K562 (cell line): ENCODE measurements around the gene TP53BP1. TPM values are rescaled to one million over a fixed set of nuclear protein-coding genes. Genes with fewer than 3 reads are reported as not detected.

Experiments used
- ATAC-seq: fragments of 200-7000 bp; cut with Tn5 transposase; 3 replicates; pipeline ENCODE4 v1.9.1; 2020; ENCODE audit warnings: moderate library complexity
- BruUV-seq: library from RNA; stranded (reverse); fragments of 400-500 nt; replicated peaks from 2 replicates; lab custom pipeline; 2021; lab: Mats Ljungman, UMichigan
- CTCF ChIA-PET: fragments of 300-600 bp; formaldehyde crosslinking; extraction: SDS; loops from one replicate; lab custom pipeline; 2021; ENCODE audit warnings: low intra/inter-chr PET ratio; lab: Yijun Ruan, JAX
- POLR2A ChIA-PET: fragments of 300-600, 350-650 bp; sonication (Branson Sonifier 250); formaldehyde crosslinking; extraction: SDS; loops from one replicate; lab custom pipeline; 2021; ENCODE audit warnings: antibody characterized with exemption, inconsistent platforms; lab: Yijun Ruan, JAX
- DNase-seq, 4 experiments: peaks; one replicate each; pipeline versions ENCODE4 v3.0.0 to v3.0.0-alpha.2; 2011 to 2018; ENCODE audit warnings: low spot score in 3 of 4, mixed read lengths in 3 of 4; ENCODE audit errors: extremely low read depth in 1 of 4
- FAIRE-seq: peaks from 2 replicates; lab custom pipeline; 2011; peaks lifted over from hg19 to GRCh38; lab: Jason Lieb, UNC
- H2AFZ ChIP-seq: 2 replicates; pipeline ENCODE4 v1.6.0; 2011; ENCODE audit warnings: low read depth, low read length, control low read depth, inconsistent platforms
- H3K27ac ChIP-seq: fragments of 200-600 bp; 3 replicates; pipeline ENCODE4 v1.8.0; 2011; ENCODE audit warnings: low read depth, mild to moderate bottlenecking, control low read depth, inconsistent platforms, low read length, moderate library complexity, mixed read lengths; ENCODE audit errors: extremely low read depth
- H3K27me3 ChIP-seq, 2 experiments: fragments of 300-600 bp in 1 of 2; 2 replicates in 1 of 2; 3 replicates in 1 of 2; pipeline versions ENCODE4 v1.6.0 to v1.8.0; 2011; ENCODE audit warnings: inconsistent platforms in 2 of 2, low read length in 2 of 2, mild to moderate bottlenecking in 1 of 2, mixed read lengths in 1 of 2, moderate library complexity in 1 of 2; ENCODE audit not compliant: control insufficient read depth in 2 of 2, insufficient read depth in 2 of 2
- H3K36me3 ChIP-seq: fragments of 300-600 bp; 3 replicates; pipeline ENCODE4 v1.8.0; 2011; ENCODE audit warnings: mild to moderate bottlenecking, low read length, inconsistent platforms; ENCODE audit not compliant: control insufficient read depth, insufficient read depth
- H3K4me1 ChIP-seq, 2 experiments: fragments of 200-600 bp in 1 of 2; replicated peaks in 1 of 2; 2 replicates in 1 of 2; 3 replicates in 1 of 2; pipeline versions ENCODE4 v1.5.1 to v1.8.0; 2011; ENCODE audit warnings: inconsistent platforms in 2 of 2, low read length in 2 of 2, mild to moderate bottlenecking in 1 of 2, mixed read lengths in 1 of 2, moderate library complexity in 1 of 2; ENCODE audit not compliant: control insufficient read depth in 2 of 2, insufficient read depth in 2 of 2
- H3K4me2 ChIP-seq: 2 replicates; pipeline ENCODE4 v1.6.1; 2011; ENCODE audit warnings: low read length, control low read depth, inconsistent platforms, mixed read lengths; ENCODE audit not compliant: insufficient read depth
- H3K4me3 ChIP-seq: fragments of 200-600 bp; sonication (generic), shearing (Covaris generic); 2 replicates; pipeline ENCODE4 v1.5.1; 2016; ENCODE audit warnings: control low read depth, inconsistent platforms
- H3K79me2 ChIP-seq: fragments of 200-600 bp; 3 replicates; pipeline ENCODE4 v1.8.0; 2011; ENCODE audit warnings: low read length, inconsistent platforms; ENCODE audit not compliant: control insufficient read depth, insufficient read depth
- H3K9ac ChIP-seq, 2 experiments: 2 replicates each; pipeline versions ENCODE4 v1.6.0 to v1.6.1; 2011; ENCODE audit warnings: low read depth in 2 of 2, low read length in 2 of 2, control low read depth in 1 of 2, inconsistent platforms in 1 of 2, mild to moderate bottlenecking in 1 of 2, mixed read lengths in 1 of 2; ENCODE audit not compliant: insufficient read depth in 1 of 2
- H3K9me1 ChIP-seq: one replicate; pipeline ENCODE4 v1.6.0; 2011; ENCODE audit warnings: inconsistent platforms, mild to moderate bottlenecking, low read length, moderate library complexity; ENCODE audit not compliant: control insufficient read depth, insufficient read depth
- H3K9me3 ChIP-seq: replicated peaks from 2 replicates; pipeline ENCODE4 v1.5.1; 2011; ENCODE audit warnings: low read depth, low read length, inconsistent platforms; ENCODE audit not compliant: control insufficient read depth, insufficient read depth
- H4K20me1 ChIP-seq: replicated peaks from 2 replicates; pipeline ENCODE4 v1.6.1; 2011; ENCODE audit warnings: low read length, inconsistent platforms, mixed read lengths; ENCODE audit not compliant: control insufficient read depth, insufficient read depth
- ATF7 ChIP-seq: fragments of 450-650 bp; IDR thresholded peaks from 2 replicates; pipeline ENCODE4 v1.7.1; 2014; ENCODE audit warnings: mild to moderate bottlenecking, moderate library complexity
- CC2D1A ChIP-seq: fragments of 450-650 bp; IDR thresholded peaks from 2 replicates; pipeline ENCODE4 v1.6.1; 2017; ENCODE audit warnings: mild to moderate bottlenecking
- DEAF1 ChIP-seq: fragments of 450-650 bp; formaldehyde crosslinking; IDR thresholded peaks from 2 replicates; pipeline ENCODE4 v1.4.0; 2020; ENCODE audit warnings: mild to moderate bottlenecking, moderate library complexity
- JUND ChIP-seq, 2 experiments: IDR thresholded peaks; 2 replicates in 1 of 2; 3 replicates in 1 of 2; pipeline ENCODE4 v1.6.1; 2011; ENCODE audit warnings: borderline replicate concordance in 2 of 2, low read depth in 2 of 2, low read length in 2 of 2, improper control_type of control experiment in 1 of 2, missing biosample characterization in 1 of 2, missing genetic modification characterization in 1 of 2, missing genetic modification reagents in 1 of 2
- MAZ ChIP-seq, 2 experiments: fragments of 450-650 bp in 1 of 2; sonication (generic) in 1 of 2; formaldehyde crosslinking; IDR thresholded peaks in 1 of 2; conservative IDR thresholded peaks in 1 of 2; 2 replicates each; pipeline versions ENCODE4 v1.4.0 to v1.5.0; 2020; ENCODE audit warnings: mild to moderate bottlenecking in 1 of 2, missing genetic modification reagents in 1 of 2
- MNT ChIP-seq, 2 experiments: fragments of 450-650 bp; conservative IDR thresholded peaks; 2 replicates each; pipeline ENCODE4 v1.6.1; 2017; ENCODE audit warnings: mild to moderate bottlenecking in 2 of 2, moderate library complexity in 2 of 2
- NRF1 ChIP-seq, 2 experiments: fragments of 450-650 bp; IDR thresholded peaks in 1 of 2; conservative IDR thresholded peaks in 1 of 2; 2 replicates each; pipeline ENCODE4 v1.6.1; 2014; ENCODE audit warnings: mild to moderate bottlenecking in 2 of 2
- SMARCA4 ChIP-seq: fragments of 450-650 bp; IDR thresholded peaks from 2 replicates; pipeline ENCODE4 v1.6.1; 2016
- STAT5A ChIP-seq: IDR thresholded peaks from 2 replicates; pipeline ENCODE4 v1.6.1; 2012; ENCODE audit warnings: low read length, inconsistent platforms, borderline replicate concordance
- TAF9B ChIP-seq: fragments of 450-650 bp; IDR thresholded peaks from 2 replicates; pipeline ENCODE4 v1.6.1; 2018; ENCODE audit warnings: mild to moderate bottlenecking; ENCODE audit not compliant: partially characterized antibody
- ZBTB2 ChIP-seq: fragments of 450-650 bp; IDR thresholded peaks from 2 replicates; pipeline ENCODE4 v1.6.1; 2016; ENCODE audit warnings: antibody characterized with exemption
- ZFP36 ChIP-seq: fragments of 150-350 bp; IDR thresholded peaks from 2 replicates; pipeline ENCODE4 v1.6.1; 2018; ENCODE audit warnings: low read length, low read depth; ENCODE audit not compliant: partially characterized antibody
- ZNF41 ChIP-seq: fragments of 250-450 bp; sonication (Bioruptor Pico); conservative IDR thresholded peaks from 2 replicates; pipeline ENCODE4 v1.4.0; 2020; ENCODE audit warnings: mild to moderate bottlenecking
- WGBS: fragments of 100-300 bp; shearing (Covaris generic); methylation state at CpG from one replicate; pipeline ENCODE4 v1.1.6; 2016; ENCODE audit warnings: low coverage, mixed read lengths; ENCODE audit not compliant: insufficient coverage; ENCODE audit errors: missing lambda C conversion rate; 5-methylcytosine and 5-hydroxymethylcytosine counted together
- in situ Hi-C: fragments of 300-500 bp; cut with MboI; formaldehyde crosslinking; loops from 4 replicates; pipeline ENCODE4 v1.15.0; 2018; ENCODE audit warnings: inconsistent platforms, mixed read lengths
- intact Hi-C: fragments of 100-400 bp; cut with micrococcal nuclease; formaldehyde crosslinking; loops from 2 replicates; pipeline ENCODE4 v1.14.2; 2022
- polyA plus RNA-seq, 8 experiments: library from polyadenylated mRNA; depleted of rRNA in 4 of 8; stranded (reverse) in 5 of 8; unstranded in 3 of 8; fragments of >200 nt; fragmentation: Nextera tagmentation in 2 of 8; fragmentation: Illumina TruSeq in 1 of 8; extraction: Ambion mirVana in 2 of 8; extraction: Trizol in 1 of 8; gene quantifications; 2 replicates each; pipeline versions ENCODE4 v1.2.1 to v1.2.3, GENCODE V29; 2011 to 2014; ENCODE audit warnings: inconsistent platforms in 1 of 8, missing spikeins in 1 of 8
- total RNA-seq, 7 experiments: library from RNA; depleted of rRNA in 6 of 7; stranded (reverse); fragments of >200 nt in 6 of 7; fragmentation: Illumina TruSeq in 2 of 7; extraction: Trizol in 2 of 7; gene quantifications; 2 replicates each; pipeline versions ENCODE4 v1.2.1 to v1.2.3, GENCODE V29; 2011 to 2021; ENCODE audit warnings: low replicate concordance in 1 of 7

TP53BP1 gene
- total and polyA plus RNA-seq, 9 of the 15 experiments (the other 6 are each of a cell fraction or from before 2014, with no cell fraction given), result 5.7 to 63.3 (median 30.9) TPM

- Histone ChIP-seq H4K20me1 (peaks cover 3% of the 10 kb centered on the region; the same call in 1 of the 2 replicates), H3K9ac (peak overlapping the region in 1 of 2 experiments; percentile 22; a peak in 2 of 4 replicates), H3K79me2 (peaks cover 21% of the 10 kb centered on the region; the same call in 2 of the 3 replicates), H3K4me2 (peak overlapping the region; percentile 71), H3K36me3 (no peaks in the 10 kb centered on the region; the same call in 2 of the 3 replicates), H3K9me3 (no peaks in the 10 kb centered on the region), H2AFZ (peak overlapping the region; percentile 55), H3K27me3 (no peaks in the 10 kb centered on the region), H3K4me3 (no peak overlapping the region), H3K4me1 (peaks cover 54 to 64% of the 10 kb centered on the region in 2 experiments), H3K27ac (peak overlapping the region; percentile 50), H3K9me1 (no peaks in the 10 kb centered on the region)
- DNase-seq (peak; percentile 55 to 91 (median 70)), ATAC-seq (peak; percentile 14), FAIRE-seq (peak; percentile 85)
- ChIA-PET POLR2A (interaction anchor here (0.6 to 9.1 kb wide), 9 partner anchors 8 to 262 kb away, joined by 3 to 63 read pairs (median 4); partner anchors contain the start of gene TP53BP1), CTCF (interaction anchor here (0.8 kb wide), 1 partner anchor 31 kb away, joined by 3 read pairs; no protein-coding TSS in a partner anchor)
- BruUV-seq, result no TSS peak
- in situ Hi-C loops, result no loop called here
- 30% methylated on average over 4 of the region's 4 CpGs for WGBS
- intact Hi-C loops, result loop anchor here (1.0 to 5.0 kb wide), 2 partner anchors 73 to 142 kb away; partner anchors contain the start of genes TUBGCP4 and ZSCAN29
- TF ChIP-seq ZBTB2, result peak; percentile 28; the same call in 1 of the 2 replicates
- peak; percentile 98 for TF ChIP-seq CC2D1A
- no peak for TF ChIP-seq ZFP36
- TF ChIP-seq NRF1 (conservative IDR thresholded peaks at IDR 0.05 in 1 of 2, IDR thresholded peaks at IDR 0.05 in 1 of 2), result peak; percentile 38 to 45; a peak in 3 of 4 replicates
- peak; percentile 54 for TF ChIP-seq STAT5A
- no peak for TF ChIP-seq SMARCA4
- TF ChIP-seq ZNF41 (CRISPR knock-in tag), result no peak
- TF ChIP-seq DEAF1 (CRISPR knock-in tag), result 0 out of 2 replicates have a peak, but pooled peaks have one; percentile 29
- peak in 1 of 2 experiments; percentile 64; a peak in 1 of 4 replicates for TF ChIP-seq MNT (conservative IDR thresholded peaks at IDR 0.05)
- peak; percentile 75 for TF ChIP-seq ATF7
- TF ChIP-seq MAZ (CRISPR knock-in tag; conservative IDR thresholded peaks at IDR 0.05 in 1 of 2, IDR thresholded peaks at IDR 0.05 in 1 of 2), result peak in 1 of 2 experiments; percentile 90; a peak in 2 of 4 replicates
- TF ChIP-seq JUND (IDR thresholded peaks at IDR 0.05; ENCODE audit: borderline replicate concordance, low read depth, low read length), result peak; percentile 36; the same call in 1 of the 2 replicates
- TF ChIP-seq JUND (tag; IDR thresholded peaks at IDR 0.05; ENCODE audit: borderline replicate concordance, low read depth, low read length), result peak; percentile 40; the same call in 2 of the 3 replicates
- TF ChIP-seq TAF9B, result peak; percentile 52
Measured at GRCh38 chr15:43514241-43515057, 21.5 kb upstream of the TP53BP1 start.
